K562 (cell line): Measurements from ENCODE around the gene RAP2B. TPM values are rescaled to one million over a fixed set of nuclear protein-coding genes. Genes with fewer than 3 reads are reported as not detected.

ENCODE experiments used
- CCNT2 ChIP-seq: IDR thresholded peaks from 2 replicates; pipeline ENCODE4 v1.6.1; 2011; ENCODE audit warnings: borderline replicate concordance, low read depth, mild to moderate bottlenecking, moderate library complexity, mixed read lengths, low read length; ENCODE audit not compliant: insufficient read length; ENCODE audit errors: extremely low read depth
- HLTF ChIP-seq: fragments of 450-650 bp; IDR thresholded peaks from 2 replicates; pipeline ENCODE4 v1.6.1; 2016
- KAT7 ChIP-seq: sonication (generic); formaldehyde crosslinking; IDR thresholded peaks from 2 replicates; pipeline ENCODE4 v1.8.0; 2022; ENCODE audit warnings: missing genetic modification reagents, mild to moderate bottlenecking, borderline replicate concordance
- KLF16 ChIP-seq: IDR thresholded peaks from 2 replicates; pipeline ENCODE4 v1.6.1; 2016; ENCODE audit warnings: antibody characterized with exemption
- MAFF ChIP-seq: IDR thresholded peaks from 2 replicates; pipeline ENCODE4 v1.6.1; 2012; ENCODE audit warnings: low read length, improper control_type of control experiment
- MAZ ChIP-seq, 2 experiments: fragments of 450-650 bp in 1 of 2; sonication (generic) in 1 of 2; formaldehyde crosslinking; IDR thresholded peaks in 1 of 2; conservative IDR thresholded peaks in 1 of 2; 2 replicates each; pipeline versions ENCODE4 v1.4.0 to v1.5.0; 2020; ENCODE audit warnings: mild to moderate bottlenecking in 1 of 2, missing genetic modification reagents in 1 of 2
- POU5F1 ChIP-seq: fragments of 150-350 bp; IDR thresholded peaks from 2 replicates; pipeline ENCODE4 v1.6.1; 2014; ENCODE audit warnings: borderline replicate concordance, low read length, low read depth, mild to moderate bottlenecking; ENCODE audit not compliant: partially characterized antibody
- RAD51 ChIP-seq: fragments of 450-650 bp; IDR thresholded peaks from 2 replicates; pipeline ENCODE4 v1.7.1; 2016; ENCODE audit warnings: low read depth, mild to moderate bottlenecking, borderline replicate concordance
- SLC30A9 ChIP-seq: fragments of 250-450 bp; sonication (Bioruptor Pico); IDR thresholded peaks from 2 replicates; pipeline ENCODE4 v1.8.0; 2022; ENCODE audit warnings: mild to moderate bottlenecking, moderate library complexity
- SRSF1 ChIP-seq: fragments of 200-400 bp; formaldehyde crosslinking; IDR thresholded peaks from 2 replicates; pipeline ENCODE4 v1.6.1; 2017; ENCODE audit warnings: mild to moderate bottlenecking, low read depth, low read length, moderate library complexity
- polyA plus RNA-seq, 8 experiments: library from polyadenylated mRNA; depleted of rRNA in 4 of 8; stranded (reverse) in 5 of 8; unstranded in 3 of 8; fragments of >200 nt; fragmentation: Nextera tagmentation in 2 of 8; fragmentation: Illumina TruSeq in 1 of 8; extraction: Ambion mirVana in 2 of 8; extraction: Trizol in 1 of 8; gene quantifications; 2 replicates each; pipeline versions ENCODE4 v1.2.1 to v1.2.3, GENCODE V29; 2011 to 2014; ENCODE audit warnings: inconsistent platforms in 1 of 8, missing spikeins in 1 of 8
- total RNA-seq, 7 experiments: library from RNA; depleted of rRNA in 6 of 7; stranded (reverse); fragments of >200 nt in 6 of 7; fragmentation: Illumina TruSeq in 2 of 7; extraction: Trizol in 2 of 7; gene quantifications; 2 replicates each; pipeline versions ENCODE4 v1.2.1 to v1.2.3, GENCODE V29; 2011 to 2021; ENCODE audit warnings: low replicate concordance in 1 of 7
- TF ChIP-seq, protein P1 (sequence below): fragments of 450-650 bp; IDR thresholded peaks from 2 replicates; pipeline ENCODE4 v1.6.1; 2016; ENCODE audit warnings: mild to moderate bottlenecking, moderate library complexity
- TF ChIP-seq, protein P2 (sequence below): fragments of 250-450 bp; sonication (Bioruptor Pico); IDR thresholded peaks from 2 replicates; pipeline ENCODE4 v1.9.0; 2021; ENCODE audit warnings: mild to moderate bottlenecking
- TF ChIP-seq, protein P3 (sequence below), 2 experiments: fragments of 450-650 bp in 1 of 2; sonication (generic) in 1 of 2; formaldehyde crosslinking; conservative IDR thresholded peaks; 2 replicates each; pipeline versions ENCODE4 v1.4.0 to v1.8.1; 2020 to 2022; ENCODE audit warnings: mild to moderate bottlenecking in 1 of 2, missing genetic modification reagents in 1 of 2
- TF ChIP-seq, protein P4 (sequence below): sonication (generic); formaldehyde crosslinking; IDR thresholded peaks from 2 replicates; pipeline ENCODE4 v1.8.0; 2022; ENCODE audit warnings: mild to moderate bottlenecking, low read depth, missing genetic modification reagents

RAP2B gene
- total and polyA plus RNA-seq, 9 of the 15 experiments (the other 6 are each of a cell fraction or from before 2014, with no cell fraction given): 9.4 to 31.2 (median 15.8) TPM

DNA sequence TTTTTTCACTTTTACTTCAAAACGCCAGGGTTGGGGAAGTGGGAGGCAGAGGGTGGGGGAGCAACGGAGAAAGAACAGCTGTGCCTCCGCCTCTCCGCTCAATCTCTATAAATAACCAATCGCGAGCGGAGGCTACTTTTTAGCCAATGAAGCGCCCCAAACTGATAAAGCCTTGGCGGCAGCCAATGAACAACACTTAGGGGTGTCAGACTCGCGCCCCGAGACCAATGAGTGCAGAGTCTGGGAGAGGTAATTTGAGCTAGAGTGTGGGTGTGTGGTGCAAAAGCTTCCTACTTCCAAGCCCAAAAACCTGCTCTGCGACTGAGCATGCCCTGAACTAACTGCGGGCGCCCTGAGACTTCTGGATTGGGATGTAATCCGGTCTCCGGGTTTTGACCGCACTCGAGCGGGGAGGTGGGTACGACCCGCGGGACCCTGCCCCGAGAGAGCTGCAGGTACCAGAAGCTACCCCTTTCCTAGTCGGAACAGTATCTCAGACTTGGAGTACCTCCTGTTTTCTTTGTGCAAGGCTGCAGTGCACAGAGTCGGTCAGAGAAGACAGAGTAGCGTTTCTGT is 800 bp upstream of the RAP2B start (continued):
- no peak for TF ChIP-seq SRSF1
- TF ChIP-seq, protein P1, sequence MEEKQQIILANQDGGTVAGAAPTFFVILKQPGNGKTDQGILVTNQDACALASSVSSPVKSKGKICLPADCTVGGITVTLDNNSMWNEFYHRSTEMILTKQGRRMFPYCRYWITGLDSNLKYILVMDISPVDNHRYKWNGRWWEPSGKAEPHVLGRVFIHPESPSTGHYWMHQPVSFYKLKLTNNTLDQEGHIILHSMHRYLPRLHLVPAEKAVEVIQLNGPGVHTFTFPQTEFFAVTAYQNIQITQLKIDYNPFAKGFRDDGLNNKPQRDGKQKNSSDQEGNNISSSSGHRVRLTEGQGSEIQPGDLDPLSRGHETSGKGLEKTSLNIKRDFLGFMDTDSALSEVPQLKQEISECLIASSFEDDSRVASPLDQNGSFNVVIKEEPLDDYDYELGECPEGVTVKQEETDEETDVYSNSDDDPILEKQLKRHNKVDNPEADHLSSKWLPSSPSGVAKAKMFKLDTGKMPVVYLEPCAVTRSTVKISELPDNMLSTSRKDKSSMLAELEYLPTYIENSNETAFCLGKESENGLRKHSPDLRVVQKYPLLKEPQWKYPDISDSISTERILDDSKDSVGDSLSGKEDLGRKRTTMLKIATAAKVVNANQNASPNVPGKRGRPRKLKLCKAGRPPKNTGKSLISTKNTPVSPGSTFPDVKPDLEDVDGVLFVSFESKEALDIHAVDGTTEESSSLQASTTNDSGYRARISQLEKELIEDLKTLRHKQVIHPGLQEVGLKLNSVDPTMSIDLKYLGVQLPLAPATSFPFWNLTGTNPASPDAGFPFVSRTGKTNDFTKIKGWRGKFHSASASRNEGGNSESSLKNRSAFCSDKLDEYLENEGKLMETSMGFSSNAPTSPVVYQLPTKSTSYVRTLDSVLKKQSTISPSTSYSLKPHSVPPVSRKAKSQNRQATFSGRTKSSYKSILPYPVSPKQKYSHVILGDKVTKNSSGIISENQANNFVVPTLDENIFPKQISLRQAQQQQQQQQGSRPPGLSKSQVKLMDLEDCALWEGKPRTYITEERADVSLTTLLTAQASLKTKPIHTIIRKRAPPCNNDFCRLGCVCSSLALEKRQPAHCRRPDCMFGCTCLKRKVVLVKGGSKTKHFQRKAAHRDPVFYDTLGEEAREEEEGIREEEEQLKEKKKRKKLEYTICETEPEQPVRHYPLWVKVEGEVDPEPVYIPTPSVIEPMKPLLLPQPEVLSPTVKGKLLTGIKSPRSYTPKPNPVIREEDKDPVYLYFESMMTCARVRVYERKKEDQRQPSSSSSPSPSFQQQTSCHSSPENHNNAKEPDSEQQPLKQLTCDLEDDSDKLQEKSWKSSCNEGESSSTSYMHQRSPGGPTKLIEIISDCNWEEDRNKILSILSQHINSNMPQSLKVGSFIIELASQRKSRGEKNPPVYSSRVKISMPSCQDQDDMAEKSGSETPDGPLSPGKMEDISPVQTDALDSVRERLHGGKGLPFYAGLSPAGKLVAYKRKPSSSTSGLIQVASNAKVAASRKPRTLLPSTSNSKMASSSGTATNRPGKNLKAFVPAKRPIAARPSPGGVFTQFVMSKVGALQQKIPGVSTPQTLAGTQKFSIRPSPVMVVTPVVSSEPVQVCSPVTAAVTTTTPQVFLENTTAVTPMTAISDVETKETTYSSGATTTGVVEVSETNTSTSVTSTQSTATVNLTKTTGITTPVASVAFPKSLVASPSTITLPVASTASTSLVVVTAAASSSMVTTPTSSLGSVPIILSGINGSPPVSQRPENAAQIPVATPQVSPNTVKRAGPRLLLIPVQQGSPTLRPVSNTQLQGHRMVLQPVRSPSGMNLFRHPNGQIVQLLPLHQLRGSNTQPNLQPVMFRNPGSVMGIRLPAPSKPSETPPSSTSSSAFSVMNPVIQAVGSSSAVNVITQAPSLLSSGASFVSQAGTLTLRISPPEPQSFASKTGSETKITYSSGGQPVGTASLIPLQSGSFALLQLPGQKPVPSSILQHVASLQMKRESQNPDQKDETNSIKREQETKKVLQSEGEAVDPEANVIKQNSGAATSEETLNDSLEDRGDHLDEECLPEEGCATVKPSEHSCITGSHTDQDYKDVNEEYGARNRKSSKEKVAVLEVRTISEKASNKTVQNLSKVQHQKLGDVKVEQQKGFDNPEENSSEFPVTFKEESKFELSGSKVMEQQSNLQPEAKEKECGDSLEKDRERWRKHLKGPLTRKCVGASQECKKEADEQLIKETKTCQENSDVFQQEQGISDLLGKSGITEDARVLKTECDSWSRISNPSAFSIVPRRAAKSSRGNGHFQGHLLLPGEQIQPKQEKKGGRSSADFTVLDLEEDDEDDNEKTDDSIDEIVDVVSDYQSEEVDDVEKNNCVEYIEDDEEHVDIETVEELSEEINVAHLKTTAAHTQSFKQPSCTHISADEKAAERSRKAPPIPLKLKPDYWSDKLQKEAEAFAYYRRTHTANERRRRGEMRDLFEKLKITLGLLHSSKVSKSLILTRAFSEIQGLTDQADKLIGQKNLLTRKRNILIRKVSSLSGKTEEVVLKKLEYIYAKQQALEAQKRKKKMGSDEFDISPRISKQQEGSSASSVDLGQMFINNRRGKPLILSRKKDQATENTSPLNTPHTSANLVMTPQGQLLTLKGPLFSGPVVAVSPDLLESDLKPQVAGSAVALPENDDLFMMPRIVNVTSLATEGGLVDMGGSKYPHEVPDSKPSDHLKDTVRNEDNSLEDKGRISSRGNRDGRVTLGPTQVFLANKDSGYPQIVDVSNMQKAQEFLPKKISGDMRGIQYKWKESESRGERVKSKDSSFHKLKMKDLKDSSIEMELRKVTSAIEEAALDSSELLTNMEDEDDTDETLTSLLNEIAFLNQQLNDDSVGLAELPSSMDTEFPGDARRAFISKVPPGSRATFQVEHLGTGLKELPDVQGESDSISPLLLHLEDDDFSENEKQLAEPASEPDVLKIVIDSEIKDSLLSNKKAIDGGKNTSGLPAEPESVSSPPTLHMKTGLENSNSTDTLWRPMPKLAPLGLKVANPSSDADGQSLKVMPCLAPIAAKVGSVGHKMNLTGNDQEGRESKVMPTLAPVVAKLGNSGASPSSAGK: no peak
- no peak for TF ChIP-seq MAFF
- TF ChIP-seq, protein P2, sequence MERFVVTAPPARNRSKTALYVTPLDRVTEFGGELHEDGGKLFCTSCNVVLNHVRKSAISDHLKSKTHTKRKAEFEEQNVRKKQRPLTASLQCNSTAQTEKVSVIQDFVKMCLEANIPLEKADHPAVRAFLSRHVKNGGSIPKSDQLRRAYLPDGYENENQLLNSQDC (CRISPR knock-in tag): no peak
- no peak for TF ChIP-seq SLC30A9 (CRISPR knock-in tag)
- TF ChIP-seq, protein P3, sequence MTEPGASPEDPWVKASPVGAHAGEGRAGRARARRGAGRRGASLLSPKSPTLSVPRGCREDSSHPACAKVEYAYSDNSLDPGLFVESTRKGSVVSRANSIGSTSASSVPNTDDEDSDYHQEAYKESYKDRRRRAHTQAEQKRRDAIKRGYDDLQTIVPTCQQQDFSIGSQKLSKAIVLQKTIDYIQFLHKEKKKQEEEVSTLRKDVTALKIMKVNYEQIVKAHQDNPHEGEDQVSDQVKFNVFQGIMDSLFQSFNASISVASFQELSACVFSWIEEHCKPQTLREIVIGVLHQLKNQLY (CRISPR knock-in tag; conservative IDR thresholded peaks at IDR 0.05): no peak
- TF ChIP-seq KAT7 (CRISPR knock-in tag): 0 out of 2 replicates have a peak, but pooled peaks have one; percentile 65
- TF ChIP-seq, protein P4, sequence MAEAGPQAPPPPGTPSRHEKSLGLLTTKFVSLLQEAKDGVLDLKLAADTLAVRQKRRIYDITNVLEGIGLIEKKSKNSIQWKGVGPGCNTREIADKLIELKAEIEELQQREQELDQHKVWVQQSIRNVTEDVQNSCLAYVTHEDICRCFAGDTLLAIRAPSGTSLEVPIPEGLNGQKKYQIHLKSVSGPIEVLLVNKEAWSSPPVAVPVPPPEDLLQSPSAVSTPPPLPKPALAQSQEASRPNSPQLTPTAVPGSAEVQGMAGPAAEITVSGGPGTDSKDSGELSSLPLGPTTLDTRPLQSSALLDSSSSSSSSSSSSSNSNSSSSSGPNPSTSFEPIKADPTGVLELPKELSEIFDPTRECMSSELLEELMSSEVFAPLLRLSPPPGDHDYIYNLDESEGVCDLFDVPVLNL (CRISPR knock-in tag): no peak
- TF ChIP-seq POU5F1: no peak
- 0 out of 2 replicates have a peak, but pooled peaks have one; percentile 22 for TF ChIP-seq KLF16
- TF ChIP-seq HLTF: no peak
- no peak for TF ChIP-seq RAD51
- TF ChIP-seq MAZ (CRISPR knock-in tag; conservative IDR thresholded peaks at IDR 0.05 in 1 of 2, IDR thresholded peaks at IDR 0.05 in 1 of 2): peak in 1 of 2 experiments; percentile 81; a peak in 2 of 4 replicates
- no peak for TF ChIP-seq CCNT2
